Activated CD4-positive, alpha-beta T cell treated with anti-CD3 and anti-CD28 coated beads, Interleukin-2, amount 50 U/mL, for 4 hours (primary cell): ENCODE measurements around the gene DCDC2.
"Not testable (repeated sequence)": the region's sequence is repeated elsewhere in the genome, so short reads cannot be mapped to it uniquely, and the experiment has no call there.

Experiments
- DNase-seq, 2 experiments: peaks; one replicate each; pipeline ENCODE4 v3.0.0-alpha.2; 2020

DCDC2 gene

GRCh38 chr6:24378473-24379097, 20.7 kb upstream of the DCDC2 start:
- DNase-seq, result no peak

DNA sequence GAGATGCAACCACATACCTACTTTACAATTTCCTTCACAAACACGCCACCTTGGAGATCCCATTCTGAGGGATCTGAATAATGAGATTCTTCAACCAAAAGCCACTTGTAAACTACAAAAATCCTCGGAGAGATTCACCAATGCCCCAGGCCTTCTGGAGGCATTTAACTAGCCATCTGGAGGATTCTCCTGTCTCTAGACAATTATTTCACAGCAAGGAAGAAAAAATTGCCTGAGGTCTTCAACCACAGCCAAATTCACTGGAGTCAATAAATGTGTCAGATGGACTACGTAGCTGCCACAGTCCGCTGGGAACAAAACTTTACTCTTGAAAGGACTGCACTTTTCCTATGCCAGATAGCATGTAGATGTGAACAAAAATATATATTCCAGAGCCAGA, 19.0 kb upstream of the DCDC2 start:
- no peak for DNase-seq

- no peak for DNase-seq
Observed at GRCh38 chr6:24374612-24375011, 16.8 kb upstream of the DCDC2 start.

DNA sequence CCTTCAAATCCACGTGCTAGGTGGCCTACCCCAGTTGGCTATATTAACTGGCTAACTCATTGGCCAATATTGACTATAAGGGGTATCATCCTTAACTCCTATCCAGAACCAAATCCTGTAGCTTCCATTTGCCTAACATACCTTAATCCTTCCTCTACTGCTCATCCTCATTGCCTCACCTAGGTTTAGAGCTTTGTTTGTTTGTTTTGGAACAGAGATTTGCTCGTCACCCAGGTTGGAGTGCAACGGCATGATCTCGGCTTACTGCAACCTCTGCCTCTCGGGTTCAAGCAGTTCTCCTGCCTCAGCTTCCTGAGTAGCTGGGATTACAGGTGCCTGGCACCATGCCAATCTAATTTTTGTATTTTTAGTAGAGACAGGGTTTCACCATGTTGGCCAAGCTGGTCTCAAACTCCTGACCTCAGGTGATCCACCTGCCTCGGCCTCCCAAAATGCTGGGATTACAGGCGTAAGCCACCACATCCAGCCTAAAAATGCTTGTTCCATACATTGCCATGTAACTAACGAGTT, 7.3 kb upstream of the DCDC2 start:
- not testable (repeated sequence) for DNase-seq

GRCh38 chr6:24362363-24362762, 4.5 kb upstream of the DCDC2 start:
- DNase-seq, result not testable (repeated sequence)

- peak; percentile 76 to 78 for DNase-seq
Observed at GRCh38 chr6:24359640-24360454, 2.0 kb upstream of the DCDC2 start.

DNA sequence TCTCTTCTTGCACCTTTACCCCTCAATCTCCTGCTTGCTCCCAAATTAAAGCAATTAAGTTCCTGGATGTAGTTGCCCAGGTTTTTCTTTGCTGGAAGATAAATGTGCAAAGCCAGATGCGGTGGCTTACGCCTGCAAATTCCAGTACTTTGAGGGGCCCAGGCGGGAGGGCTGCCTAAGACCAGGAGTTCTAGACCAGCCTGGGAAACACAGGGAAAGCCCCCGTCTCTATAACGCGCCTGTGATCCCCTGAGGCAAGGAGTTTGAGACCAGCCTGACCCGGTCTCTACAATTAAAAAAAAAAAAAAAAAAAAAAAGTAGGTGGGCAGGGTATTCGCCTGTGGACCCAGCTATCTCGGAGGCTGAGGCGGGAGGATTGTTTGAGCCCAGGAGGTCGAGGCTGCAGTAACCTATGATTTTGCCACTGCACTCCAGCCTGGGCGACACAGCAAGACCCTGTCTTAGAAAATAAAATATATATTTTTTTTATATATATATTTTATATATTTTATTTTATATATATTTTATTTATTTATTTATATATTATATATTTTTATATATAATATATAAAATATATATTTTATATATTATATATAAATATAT, 461 bp upstream of the DCDC2 start:
- no peak for DNase-seq

- no peak for DNase-seq
Observed at GRCh38 chr6:24356310-24356973, 1.4 kb downstream of the DCDC2 start.

DNA sequence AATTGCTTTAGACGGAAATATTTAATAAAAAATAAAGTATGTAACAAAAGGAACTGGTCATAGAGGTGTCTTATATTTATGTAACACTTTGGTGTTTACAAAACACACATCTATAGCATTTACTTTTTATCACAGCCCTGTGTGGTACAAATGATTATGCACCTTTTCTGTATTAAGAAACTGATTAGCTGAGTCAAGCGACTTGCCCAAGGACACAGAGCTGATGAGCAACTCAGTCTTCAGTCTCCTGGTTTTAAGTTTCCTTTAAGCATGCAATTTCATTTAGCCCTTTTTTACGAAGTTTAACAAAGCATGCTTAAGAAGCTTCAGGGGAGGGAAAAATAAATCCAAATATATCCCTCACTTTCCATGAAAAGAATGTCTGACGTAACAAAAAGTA, 2.5 kb downstream of the DCDC2 start:
- DNase-seq, result no peak

GRCh38 chr6:24353861-24354260, 4.0 kb downstream of the DCDC2 start:
- DNase-seq, result no peak

DNA sequence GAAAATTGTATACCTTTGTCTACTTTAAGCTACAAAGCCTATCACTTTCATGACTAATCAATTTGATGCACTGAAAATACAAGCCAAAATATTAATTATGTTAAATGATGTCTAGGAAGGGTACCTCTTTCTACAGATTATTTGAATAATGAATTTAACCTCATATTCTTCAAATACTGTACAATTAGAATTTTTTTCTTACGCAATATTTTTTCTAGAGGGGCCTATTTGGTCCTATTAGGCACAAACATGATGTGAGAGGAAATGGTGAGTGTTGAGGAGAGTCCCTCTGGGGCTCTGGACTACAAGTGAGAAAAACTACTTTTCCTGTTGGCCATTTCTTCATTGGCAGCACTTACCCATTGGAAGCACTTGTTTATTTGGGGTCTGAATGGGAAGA, 5.4 kb downstream of the DCDC2 start:
- no peak for DNase-seq

GRCh38 chr6:24344976-24345375, 12.9 kb downstream of the DCDC2 start:
- DNase-seq, result no peak

- no peak for DNase-seq
Observed at GRCh38 chr6:24340998-24341938, 16.6 kb downstream of the DCDC2 start.

GRCh38 chr6:24339932-24340331, 17.9 kb downstream of the DCDC2 start:
- DNase-seq, result no peak

DNA sequence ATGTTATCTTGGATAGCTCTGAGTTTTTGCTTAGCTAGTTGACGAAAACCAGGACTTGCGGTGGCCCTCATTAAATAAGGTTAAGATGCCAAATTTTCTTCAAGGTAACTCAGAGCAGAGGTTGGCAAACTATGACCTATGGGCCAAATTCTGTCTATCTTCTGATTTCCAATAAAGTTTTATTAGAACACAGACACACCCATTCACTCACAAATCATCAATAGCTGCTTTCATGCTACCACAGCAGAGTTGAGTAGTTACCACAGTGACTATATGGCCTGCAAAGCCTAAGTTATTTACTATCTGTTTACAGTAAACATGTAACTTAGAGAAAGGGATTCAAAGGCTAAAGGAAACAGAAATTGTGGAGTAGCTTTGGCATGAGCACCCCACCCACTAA, 23.6 kb downstream of the DCDC2 start:
- DNase-seq, result no peak

GRCh38 chr6:24332317-24332716, 25.5 kb downstream of the DCDC2 start:
- DNase-seq, result no peak

DNA sequence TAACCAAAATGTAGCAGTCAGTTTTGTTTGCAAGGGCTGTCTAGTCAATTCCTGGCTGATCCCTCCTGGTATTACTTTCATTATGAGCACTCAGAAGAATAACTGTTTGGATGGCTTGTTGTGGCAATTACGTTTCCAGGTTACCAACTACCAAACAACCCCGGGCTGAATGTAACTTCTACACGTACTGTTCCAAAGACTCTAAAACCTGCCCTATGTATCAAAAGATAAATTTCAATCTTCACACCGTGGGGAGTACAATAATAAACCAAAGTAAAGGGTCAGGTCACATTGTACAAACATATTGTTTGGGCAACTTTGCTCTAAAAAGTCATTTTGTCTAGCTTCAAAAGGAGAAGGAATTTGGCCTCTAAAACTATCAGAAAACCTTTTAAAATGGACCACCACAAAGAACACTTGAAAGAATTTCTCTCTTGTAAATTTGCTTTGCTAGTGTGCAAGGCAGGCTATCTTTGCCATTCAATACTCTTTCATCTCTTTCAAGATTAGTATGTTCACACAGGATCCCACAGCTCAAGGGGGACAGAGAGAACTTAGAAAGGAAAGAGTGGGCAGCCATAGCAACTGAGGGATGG, 27.6 kb downstream of the DCDC2 start:
- no peak for DNase-seq

DNA sequence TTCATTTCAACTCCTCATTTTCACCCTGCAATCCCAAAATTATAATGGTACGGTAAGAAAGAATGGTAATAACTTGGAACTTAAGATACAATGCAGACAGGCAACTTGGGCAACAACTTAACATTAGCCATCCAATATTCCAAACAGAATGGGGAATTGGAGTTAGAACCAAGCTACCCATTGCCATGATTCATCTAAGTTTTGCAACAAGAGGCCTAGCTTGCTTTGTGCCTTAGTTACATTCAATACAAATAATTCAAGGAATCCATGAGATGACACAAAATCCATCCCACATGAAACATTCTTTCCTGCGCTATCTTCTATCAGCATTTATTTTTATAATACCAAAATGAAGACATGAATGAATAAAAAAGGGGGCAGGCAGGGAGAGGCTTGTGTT, 28.4 kb downstream of the DCDC2 start:
- DNase-seq, result no peak

DNA sequence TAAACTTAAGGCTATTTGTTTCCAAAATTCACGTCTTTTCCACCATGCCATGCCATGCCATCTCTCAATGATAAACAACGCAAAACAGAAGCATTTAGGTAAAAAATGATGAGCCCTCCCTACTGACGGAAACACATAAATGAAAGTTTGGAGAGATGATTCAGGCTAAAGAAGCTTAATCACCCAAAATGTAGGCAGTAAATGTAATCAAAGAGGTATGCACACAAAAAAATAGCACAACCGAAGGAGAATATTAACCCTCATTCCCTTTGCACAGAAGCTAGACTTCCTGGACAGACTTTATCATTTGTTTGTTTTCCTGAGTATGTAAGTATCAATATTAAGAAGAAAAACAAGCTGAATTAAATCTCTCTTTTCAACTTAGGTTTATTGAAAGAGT, 28.8 kb downstream of the DCDC2 start:
- DNase-seq, result no peak

DNA sequence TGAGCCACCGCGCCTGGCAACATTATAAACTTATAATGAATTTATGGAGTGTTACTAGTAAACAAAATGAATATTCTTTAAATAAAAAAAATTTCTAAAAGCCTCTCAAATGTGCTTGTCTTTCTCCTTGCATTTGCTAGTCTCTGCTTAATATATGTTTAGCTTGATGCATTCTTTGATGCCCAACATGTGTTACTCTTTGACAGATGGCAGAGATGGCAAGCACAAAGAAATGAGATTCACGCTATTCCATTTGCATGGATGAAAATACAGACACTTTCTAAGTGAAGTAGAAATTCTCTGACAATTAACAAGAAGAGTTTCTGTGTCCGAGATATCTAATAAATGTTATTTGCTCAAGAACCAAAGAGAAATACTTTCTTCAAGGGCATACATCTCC, 30.1 kb downstream of the DCDC2 start:
- no peak for DNase-seq

DNA sequence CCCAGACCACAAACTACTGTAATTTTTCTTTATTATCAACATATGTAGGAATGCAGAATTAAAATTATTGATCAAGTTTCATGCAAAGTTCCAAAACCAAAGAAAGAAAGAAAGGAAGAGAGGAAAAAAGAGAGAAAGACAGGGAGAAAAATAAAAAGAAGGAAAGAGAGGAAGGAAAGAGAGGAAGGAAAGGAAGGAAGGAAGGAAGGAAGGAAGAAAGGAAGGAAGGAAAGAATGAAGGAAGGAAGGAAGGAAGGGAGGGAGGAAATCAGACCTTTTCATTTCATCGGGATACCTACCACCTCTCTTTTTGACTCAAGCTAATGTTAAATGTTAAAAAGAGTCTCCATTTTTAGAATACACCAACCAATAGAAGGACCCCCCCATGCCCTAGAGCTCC, 31.9 kb downstream of the DCDC2 start:
- no peak for DNase-seq

DNA sequence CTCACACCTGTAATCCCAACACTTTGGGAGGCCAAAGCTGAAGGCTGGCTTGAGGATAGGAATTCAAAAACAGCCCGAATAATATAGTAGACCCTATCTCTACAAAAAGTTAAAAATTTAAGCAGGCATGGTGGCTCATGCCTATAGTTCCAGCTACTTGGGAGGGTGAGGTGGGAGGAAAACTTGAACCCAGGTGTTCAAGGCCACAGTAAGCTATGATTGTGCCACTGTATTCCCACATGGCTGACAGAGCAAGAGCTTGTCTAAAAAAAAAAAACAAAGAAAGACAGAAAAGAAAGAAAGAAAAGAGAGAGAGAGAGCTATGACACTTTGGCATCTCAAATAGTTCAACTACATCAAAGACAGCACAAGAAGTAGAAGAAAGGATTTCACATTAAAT, 33.2 kb downstream of the DCDC2 start:
- no peak for DNase-seq
